DMS 273 treated with DMSO at 0.1 percent for 48 hours (cell line): ENCODE measurements around the gene FAM216A.
"Not testable (repeated sequence)": the region's sequence is repeated elsewhere in the genome, so short reads cannot be mapped to it uniquely, and the experiment has no call there.

Experiments used
- DNase-seq: peaks from one replicate; lab custom pipeline; 2025; lab: John Stamatoyannopoulos, UW

The FAM216A gene, protein sequence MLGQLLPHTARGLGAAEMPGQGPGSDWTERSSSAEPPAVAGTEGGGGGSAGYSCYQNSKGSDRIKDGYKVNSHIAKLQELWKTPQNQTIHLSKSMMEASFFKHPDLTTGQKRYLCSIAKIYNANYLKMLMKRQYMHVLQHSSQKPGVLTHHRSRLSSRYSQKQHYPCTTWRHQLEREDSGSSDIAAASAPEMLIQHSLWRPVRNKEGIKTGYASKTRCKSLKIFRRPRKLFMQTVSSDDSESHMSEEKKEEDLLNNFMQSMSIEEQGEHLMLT

DNA sequence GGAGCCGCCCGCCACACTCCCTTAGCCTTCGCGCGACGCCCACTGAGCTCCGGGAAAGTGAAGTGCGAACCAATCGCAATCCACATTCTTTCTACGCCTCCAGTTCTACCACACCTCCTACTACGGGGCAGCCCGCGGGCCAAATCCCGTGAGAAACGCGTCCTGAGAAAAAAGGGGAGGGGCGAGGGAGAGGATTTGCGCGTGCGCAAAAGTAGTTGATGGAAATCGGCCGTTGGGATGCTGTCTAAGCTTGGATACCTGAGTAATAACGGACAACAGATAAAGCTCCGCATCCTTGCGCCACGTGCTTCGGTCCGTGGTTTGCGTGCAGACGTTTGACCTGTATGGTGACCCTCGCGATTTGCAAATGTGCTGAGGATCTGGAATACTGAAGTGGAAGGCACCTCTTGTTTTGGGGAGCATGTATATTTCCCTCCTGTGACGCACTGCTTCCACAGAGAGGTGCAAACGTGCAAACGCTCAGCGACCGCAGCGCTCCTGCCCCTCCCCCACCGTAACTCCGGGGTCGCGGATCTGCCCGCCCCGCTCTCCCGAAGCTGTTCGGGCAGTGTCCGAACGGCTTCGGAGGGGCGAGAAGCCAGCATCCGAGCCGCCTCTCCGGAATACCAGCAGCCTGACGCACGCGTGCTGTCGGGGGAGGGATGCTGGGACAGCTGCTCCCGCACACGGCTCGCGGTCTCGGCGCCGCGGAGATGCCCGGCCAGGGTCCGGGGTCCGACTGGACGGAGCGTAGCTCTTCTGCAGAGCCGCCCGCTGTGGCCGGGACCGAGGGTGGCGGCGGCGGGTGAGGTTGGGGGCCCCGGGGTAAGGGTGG, at the start of gene FAM216A, which contains the start of gene GPN3:
FAM216A (plus strand) TSS at position 632 of the 835 bp plus-strand sequence; CDS start at position 663, 31 bp downstream.
GPN3 (minus strand) TSS at position 44 of the 835 bp plus-strand sequence. CDS start 54 bp downstream, outside the sequence.
- DNase-seq = peak; percentile 95

DNA sequence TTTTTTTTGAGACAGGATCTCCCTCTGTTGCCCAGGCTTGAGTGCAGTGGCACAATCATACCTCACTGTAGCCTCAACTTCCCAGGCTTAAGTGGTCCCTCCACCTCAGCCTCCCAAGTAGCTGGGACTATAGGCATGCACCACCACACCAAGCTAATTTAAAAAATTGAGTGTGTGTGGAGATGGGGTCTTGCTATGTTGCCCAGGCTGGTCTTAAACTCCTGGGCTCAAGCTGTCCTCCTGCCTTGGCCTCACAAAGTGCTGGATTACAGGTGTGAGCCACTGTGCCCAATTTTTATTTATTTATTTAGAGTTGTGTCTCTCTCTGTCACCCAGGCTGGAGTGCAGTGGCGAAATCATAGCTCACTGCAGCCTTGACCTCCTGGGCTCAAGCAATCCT, 48.0 kb upstream of the FAM216A start:
- DNase-seq = not testable (repeated sequence)

DNA sequence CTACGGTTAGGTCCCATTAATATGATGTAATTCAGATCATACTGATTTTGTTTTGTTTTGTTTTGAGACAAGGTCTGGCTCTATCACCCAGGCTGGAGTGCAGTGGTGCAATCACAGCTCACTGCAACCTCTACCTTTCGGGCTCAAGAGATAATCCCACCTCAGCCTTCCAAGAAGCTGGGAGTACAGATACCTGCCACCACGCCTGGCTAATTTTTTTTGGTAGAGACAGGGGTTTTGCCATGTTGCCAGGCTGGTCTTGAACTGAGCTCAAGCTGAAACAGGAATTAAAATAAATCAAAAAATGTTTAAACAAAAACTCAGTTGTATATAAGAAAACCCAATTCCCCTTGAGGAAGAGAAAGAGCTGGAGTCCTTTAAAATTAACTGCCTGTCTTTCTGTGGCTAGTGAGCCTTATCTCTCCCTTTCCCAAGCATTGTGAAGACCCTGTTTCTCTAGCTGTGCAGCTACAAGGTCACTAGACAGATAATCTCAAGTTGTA, 47.4 kb upstream of the FAM216A start:
- DNase-seq = no peak

DNA sequence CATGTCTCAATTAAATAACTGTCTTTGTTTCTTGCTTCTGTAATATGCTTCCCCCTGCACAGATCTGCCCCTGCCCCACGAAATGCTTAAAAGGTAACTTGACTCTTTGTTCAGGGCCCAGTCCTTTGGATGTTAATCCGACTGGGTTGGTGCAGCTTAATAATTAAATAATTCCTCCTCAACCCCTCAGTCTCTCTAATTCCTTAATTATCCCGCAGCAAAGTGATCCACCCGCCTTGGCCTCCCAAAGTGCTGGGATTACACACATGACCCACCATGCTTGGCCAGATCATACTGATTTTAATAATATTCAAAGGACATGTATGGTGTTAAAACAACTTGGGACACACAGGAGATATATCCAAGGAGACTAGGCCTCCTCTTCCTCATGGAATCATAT, 46.9 kb upstream of the FAM216A start:
- no peak for DNase-seq

DNA sequence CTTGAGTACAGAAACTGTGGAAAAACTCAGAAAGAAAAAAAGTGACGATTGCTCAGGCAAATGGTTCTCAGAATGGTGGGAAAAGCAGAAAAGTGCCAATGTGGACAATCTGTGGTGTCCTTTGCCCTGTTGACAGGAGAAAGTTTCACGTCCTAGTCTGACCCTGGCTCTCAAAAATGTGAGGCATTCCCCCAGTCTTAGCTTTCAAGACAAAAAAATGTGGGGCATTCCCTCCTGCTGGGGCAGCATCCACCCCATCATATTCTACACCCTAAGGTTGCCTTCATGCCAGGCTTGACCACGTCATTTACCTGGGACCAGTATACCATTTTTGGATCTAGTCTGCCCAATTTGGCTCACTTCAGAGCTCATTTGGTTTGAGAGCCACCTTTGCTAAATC, 44.4 kb upstream of the FAM216A start:
- no peak for DNase-seq

DNA sequence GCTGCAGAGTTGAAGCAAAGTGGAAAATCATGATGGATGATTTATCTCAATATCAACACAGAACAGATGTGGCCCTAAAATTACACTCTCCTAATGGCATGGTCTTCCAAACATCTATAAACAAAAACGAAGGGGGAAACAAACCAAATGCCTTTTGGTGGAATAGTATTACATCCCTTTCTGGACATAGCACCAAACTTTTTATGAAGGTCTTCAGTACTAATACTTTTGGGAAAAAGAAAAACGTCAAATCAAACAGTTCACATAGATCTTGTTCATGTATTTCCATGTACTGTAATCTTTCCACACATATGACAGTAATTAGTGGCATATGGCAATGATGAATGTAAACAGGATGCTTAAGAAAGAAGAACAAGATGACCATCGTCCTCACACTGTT, 42.2 kb upstream of the FAM216A start:
- no peak for DNase-seq

DNA sequence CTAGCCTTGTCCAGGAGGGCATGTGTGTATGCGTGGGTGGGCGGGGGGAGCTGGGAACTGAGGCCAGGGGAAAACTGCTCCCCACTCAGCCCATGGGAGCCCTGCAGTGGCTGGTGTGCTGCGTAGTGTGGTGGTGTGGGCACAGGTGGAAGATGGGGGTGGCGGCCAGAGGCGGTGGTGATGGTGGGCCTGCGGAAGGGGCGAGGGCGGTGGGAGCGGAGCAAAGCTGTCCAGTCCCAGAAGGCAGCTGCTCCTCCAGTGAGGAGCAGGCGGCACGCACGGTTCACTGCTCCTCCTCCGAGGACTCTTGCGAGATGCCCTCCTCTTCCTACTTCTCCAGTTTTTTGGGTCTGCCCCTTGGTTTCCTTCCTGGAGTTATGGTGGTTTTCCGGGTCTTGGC, 39.0 kb upstream of the FAM216A start:
- not testable (repeated sequence) for DNase-seq

DNA sequence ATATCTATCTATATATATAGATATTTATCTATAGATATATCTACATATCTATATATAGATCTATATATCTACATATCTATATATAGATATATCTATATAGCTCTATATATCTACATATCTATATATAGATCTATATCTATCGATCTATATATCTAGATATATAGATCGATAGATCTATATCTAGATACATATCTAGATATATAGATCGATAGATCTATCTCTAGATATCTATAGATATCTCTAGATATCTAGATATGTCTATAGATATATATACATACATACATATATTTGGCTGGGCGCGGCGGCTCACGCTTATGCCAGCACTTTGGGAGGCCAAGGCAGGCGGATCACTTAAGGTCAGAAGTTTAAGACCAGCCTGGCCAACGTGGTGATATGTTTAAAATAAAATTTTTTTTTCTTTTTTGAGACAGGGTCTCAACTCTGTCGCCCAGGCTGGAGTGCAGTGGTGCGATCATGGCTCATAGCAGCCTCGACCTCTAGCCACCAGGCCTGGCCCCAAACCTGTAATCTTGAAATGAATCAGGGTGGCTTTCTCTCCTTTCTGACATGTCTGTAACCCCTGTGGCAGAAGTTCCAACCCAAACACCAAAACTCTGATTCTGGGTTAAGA, 36.6 kb upstream of the FAM216A start:
- no peak for DNase-seq

DNA sequence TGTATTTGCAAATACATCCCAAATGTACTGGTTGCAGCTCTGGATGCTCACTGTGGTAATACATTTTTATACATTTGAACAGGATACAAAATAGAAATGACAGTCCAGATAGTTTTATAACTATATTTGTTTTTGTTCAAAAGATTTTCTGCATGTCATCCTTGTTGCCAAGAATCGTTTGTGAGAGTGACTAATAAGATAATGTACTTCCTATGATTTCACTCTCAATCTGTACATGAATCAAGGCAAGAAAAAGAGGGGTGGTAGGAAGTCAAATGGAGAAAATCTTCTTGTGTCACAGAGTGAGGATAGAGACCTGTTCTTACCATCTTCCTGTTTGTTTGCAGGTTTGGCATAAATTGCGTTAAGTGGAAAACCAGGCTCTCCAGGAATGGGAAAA, 32.4 kb upstream of the FAM216A start:
- no peak for DNase-seq

DNA sequence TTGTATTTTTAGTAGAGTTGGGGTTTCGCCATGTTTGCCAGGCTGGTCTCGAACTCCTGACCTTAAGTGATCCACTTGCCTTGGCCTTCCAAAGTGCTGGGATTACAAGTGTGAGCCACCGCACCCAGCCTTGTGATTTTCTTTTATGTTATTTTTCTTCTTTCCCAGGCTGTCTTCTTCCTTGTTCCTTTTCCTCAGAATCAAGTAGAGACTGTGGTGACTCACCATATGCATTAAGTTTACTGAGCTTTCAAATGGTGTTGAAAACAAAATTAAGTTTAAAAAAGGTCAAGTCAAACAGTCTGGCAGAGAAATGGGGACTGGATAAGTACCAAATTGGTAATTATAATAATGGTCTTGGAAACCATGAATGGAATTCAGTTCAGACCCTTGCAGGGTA, 24.2 kb upstream of the FAM216A start:
- no peak for DNase-seq

DNA sequence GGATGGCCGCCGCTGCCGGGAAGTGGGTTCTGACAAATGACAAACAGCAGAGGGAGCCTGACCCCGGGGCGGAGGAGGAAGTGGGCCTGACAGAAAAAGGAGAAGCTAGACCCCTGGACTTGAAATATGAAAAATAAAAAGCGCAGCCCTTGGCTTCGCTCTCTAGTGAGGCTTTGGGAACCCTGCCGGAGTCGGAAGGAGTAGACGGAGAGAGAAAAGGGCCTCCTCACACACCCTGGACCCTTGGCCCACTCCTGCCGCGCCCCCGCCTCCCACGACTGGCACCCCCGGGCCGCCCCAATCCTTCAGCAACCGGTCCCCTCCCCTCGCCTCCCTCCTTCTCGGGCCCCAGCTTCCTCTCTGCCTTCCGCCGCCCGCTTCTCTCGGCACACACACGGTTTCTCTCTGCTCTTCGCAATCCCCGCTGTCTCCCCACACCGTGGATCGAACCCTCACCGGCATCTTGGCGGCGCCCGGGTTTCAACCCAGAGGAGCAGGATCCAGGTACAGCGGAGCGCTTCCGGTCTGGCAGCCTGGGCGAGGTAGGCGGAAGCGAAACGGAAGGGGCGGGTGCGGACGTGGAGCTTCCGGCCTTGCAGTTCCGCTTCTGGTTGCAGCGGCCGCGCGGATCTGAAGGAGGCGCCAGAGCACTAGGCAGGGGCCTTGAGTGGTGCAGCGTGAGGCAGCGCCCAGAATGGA, 18.7 kb upstream of the FAM216A start, which contains the start of gene ARPC3:
ARPC3 (minus strand) TSS at position 539 of the 699 bp plus-strand sequence; CDS start at position 462, 77 bp downstream.
- DNase-seq = peak; percentile 64

DNA sequence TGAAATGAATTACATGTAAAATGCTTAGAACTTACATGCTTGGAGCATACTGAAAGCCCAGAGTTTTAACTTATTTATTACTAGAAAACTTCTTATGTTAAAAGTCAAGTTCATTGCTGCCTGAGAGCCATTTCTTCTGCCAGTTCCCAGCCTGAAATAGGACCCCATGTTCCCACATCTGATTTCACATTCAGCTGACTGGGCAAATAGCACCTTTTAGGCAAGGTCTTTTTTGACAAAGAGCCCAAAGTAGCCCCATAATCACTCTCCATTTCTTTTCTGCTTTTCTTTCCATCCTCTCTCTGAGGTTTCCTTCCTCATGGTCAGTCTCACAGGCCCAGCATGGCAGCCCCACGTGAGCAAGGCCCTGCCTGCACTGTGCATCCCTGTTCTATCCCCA, 17.4 kb upstream of the FAM216A start:
- no peak for DNase-seq

DNA sequence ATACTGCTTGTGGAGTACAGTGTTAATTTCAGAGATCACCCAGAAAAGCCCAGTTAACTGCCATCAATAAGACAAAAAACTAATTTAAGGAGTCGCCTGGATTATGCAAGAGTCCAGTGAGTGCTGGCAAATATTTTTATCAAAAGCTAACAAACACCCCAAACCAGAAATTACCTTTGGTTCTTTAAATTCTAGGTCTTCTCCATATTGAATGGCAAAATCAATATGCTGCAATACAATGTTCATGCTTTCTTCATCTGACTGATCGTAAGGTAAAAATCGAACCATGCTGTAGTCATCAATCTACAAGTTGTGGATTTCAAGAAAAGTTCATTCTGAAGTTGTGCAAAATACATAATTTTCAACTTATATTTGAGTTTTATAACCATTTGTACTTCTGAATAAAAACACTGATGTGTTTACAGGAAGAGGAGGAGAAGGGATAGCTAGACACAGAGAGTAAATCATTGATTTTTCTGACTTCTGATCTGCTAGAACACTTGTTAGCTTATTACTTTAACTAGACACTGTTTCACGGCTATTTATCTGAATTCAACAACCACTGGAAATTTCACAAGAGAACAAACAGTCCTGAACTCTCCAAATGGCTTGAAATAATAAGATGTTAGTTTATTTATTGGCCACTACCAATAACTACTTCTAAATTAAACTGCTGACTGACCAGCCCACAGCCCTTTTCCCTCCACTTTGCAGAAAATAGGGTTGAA, 14.9 kb upstream of the FAM216A start:
- DNase-seq = no peak

DNA sequence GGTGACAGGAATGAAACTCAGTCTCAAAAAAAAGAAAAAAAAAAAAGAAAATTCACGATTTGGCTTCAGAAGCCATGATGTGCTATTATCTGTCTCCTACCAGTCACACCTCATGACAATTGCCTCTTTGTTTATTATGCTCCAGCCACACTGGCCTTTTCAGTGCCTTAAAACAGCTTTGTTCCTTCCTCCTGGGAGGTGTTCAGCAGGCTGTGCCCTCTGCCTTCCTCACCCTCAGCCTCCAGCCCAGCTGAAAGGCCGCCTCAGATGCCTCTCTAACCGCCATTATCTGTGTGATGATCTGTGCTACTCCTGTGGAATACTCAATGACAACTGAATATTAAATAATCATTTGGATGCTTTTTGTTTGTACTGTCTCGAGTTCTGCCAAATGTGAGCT, 9.9 kb upstream of the FAM216A start:
- DNase-seq = no peak

DNA sequence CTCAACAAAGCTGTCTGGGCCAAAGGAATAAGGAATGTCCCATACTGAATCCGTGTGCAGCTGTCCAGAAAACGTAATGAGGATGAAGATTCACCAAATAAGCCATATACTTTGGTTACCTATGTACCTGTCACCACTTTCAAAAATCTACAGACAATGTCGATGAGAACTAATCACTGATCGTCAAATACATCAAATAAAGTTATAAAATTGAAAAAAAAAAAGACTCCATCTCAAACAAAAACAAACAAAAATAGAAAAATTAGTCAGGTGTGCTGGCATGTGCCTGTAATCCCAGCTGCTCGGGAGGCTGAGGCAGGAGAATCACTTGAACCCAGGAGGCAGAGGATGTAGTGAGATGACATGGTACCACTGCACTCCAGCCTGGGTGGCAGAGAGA, 7.5 kb upstream of the FAM216A start:
- DNase-seq = not testable (repeated sequence)

DNA sequence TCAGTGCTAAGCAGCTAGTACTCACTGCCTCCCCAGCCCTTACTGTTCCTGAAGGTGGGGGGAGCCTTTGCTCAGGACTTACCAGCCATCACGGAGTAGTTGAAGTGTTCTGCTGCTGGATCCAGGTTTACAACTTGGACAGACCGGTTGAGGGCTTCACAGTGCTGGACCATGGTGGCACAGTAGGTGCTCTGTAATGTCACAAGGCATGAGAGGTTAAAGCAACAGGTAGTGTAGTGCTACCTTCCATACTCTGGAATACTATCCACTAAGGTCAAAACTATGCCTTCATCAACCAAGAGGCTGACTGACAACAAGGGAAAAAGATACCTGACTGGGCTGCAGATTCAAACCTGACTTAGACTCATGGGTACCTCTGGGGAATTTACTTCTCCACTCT, 3.6 kb upstream of the FAM216A start:
- no peak for DNase-seq

DNA sequence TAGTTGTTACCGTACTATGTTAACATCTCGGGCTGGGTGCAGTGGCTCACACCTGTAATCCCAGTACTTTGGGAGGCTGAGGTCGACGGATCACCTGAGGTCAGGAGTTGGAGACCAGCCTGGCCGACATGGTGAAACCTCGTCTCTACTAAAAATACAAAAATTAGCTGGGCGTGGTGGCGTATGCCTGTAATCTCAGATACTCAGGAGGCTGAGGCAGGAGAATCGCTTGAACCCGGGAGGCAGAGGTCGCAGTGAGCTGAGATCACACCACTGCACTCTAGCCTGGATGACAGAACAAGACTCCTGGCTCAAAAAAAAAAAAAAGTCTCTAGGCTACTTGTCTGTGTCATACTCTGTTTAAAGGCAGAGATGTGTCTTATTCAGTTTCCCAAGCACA, 2.9 kb upstream of the FAM216A start:
- not testable (repeated sequence) for DNase-seq

DNA sequence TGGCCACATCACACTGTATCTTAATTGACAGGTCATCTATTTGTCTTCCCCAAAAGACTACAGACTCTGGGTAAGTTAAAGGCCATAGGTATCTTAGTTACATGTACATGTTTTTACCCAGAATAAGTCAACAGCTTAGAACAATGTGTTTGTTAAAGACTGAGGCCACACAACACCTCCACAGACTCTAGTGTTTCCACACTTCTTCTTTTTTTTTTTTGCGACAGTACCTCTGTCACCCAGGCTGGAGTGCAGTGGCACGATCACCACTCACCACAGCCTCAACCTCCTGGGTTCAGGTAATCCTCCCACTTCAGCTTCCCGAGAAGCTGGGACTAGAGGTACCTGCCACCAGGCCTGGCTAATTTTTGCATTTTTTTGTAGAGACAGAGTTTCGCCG, 1.9 kb upstream of the FAM216A start:
- no peak for DNase-seq

DNA sequence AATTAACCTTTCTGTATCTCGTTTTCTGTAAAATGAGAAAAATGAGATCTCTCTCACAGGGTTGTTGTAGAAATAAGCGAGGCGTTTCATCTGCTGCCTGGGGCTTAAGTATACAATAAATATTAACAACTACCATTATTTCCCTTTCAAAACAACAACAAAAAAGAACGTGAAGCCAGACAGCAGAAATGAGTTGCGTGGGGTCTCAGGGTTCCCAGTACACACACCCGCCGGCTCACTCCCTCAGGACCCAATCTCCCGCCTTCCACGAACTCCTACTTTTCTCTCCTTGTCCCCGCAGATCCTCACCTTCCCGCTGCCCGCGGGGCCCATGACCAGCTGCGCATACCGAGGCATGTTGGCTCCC, 815 bp upstream of the FAM216A start:
- no peak for DNase-seq

DNA sequence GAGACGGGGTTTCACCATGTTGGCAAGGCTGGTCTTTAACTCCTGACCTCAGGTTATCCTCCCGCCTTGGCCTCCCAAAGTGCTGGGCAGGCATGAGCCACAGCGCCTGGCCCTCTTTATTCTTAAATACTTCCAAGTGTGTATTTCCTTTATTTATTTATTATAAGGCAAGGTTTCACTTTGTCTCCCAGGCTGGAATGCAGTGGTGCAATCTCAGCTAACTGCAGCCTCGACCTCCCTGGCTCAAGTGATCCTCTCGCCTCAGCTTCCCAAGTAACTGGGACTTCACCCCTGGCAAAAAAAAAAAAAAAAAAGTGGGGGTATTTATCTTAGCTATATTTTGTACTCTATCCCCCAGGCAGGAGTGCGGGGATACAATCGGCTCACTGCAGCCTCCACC, 6.8 kb downstream of the FAM216A start:
- no peak for DNase-seq

DNA sequence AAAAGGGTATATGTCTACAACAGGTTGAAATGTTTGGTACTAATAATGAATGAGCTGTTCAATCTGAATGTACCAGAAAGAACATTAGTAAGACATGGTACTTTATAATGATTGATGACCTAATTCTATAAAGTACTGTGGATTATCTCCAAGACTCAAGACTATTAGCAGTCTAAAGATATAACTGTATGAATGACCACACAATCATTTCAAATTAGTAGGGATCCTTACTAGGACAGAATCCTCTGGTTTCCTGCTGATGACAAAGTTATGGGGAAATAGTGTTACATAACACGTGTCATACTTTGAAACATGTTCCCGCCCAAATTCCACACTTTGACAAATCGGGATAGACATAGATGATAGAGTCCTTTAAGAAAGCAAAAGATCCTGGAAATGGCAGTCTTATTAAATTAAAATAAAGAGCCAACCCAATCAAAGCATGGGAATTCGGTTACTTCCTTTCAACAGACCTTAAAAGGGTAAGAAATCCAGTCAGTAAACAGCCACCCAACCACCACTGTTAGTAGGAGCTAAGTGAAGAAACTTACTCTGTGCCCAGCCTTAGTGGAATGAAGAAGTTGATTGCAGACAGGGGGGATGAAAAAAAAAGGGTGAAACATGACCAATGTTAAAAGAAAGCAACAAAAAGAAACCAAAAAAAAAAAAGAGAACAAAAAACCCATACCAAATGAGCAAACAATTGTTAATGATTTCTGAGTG, 30.5 kb downstream of the FAM216A start:
- no peak for DNase-seq
